GM21526 (cell line): ENCODE measurements around the gene IMMP2L.
"Not testable (repeated sequence)": the region's sequence is repeated elsewhere in the genome, so short reads cannot be mapped to it uniquely, and the experiment has no call there.

Experiments
- ATAC-seq: cut with Tn5 transposase; IDR thresholded peaks from one replicate; pipeline ENCODE4 v1.9.1; 2021; ENCODE audit warnings: moderate library complexity; ENCODE audit not compliant: unreplicated experiment, low FRiP score

The IMMP2L gene

GRCh38 chr7:111473449-111474198, 88.7 kb downstream of the IMMP2L start:
- ATAC-seq: no peak

DNA sequence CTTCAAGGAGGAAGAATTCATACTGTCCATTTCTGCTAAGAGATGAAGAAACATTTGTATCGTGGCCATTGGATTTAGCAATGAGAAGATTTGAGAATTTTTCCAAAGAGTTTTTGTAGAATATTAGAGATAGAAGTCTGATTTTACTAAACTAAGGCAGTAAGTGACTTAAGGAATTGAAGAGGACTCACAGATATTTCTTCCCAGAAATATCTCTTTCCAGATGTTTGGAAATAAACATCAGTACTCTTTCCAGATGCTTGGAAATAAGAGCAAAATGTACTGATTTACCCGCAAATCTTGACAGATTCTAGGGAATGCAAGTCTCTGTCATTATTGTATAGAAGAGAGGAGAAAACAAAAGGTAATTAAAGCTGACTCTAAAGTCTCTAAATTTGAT, 91.3 kb downstream of the IMMP2L start:
- ATAC-seq: no peak

- ATAC-seq: not testable (repeated sequence)
Measured at GRCh38 chr7:111469894-111470293, 92.4 kb downstream of the IMMP2L start.

DNA sequence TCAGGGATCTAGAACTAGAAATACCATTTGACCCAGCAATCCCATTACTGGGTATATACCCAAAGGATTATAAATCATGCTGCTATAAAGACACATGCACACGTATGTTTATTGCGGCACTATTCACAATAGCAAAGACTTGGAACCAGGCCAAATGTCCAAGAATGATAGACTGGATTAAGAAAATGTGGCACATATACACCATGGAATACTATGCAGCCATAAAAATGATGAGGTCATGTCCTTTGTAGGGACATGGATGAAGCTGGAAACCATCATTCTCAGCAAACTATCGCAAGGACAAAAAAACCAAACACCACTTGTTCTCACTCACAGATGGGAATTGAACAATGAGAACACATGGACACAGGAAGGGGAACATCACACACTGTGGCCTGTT, 96.5 kb downstream of the IMMP2L start:
- not testable (repeated sequence) for ATAC-seq

DNA sequence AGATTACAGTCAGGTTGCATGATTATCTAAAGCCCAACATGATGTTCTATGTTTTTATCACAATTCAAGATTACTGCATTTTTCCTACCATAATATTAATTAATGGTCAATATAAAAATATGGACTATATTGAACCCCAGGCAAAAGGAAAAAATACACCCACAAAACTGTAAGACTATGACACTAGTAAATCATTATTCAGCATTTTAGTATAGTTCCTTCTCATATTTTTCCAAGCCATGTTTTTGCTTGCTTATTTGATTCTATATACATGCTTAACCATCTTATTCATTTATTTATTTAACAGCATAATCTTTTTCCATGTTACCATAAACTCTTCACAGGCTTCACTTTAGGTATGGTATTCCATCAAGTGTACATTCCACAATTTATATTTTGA, 101.6 kb downstream of the IMMP2L start:
- ATAC-seq: no peak

- ATAC-seq: no peak
Measured at GRCh38 chr7:111459757-111460280, 102.5 kb downstream of the IMMP2L start.

DNA sequence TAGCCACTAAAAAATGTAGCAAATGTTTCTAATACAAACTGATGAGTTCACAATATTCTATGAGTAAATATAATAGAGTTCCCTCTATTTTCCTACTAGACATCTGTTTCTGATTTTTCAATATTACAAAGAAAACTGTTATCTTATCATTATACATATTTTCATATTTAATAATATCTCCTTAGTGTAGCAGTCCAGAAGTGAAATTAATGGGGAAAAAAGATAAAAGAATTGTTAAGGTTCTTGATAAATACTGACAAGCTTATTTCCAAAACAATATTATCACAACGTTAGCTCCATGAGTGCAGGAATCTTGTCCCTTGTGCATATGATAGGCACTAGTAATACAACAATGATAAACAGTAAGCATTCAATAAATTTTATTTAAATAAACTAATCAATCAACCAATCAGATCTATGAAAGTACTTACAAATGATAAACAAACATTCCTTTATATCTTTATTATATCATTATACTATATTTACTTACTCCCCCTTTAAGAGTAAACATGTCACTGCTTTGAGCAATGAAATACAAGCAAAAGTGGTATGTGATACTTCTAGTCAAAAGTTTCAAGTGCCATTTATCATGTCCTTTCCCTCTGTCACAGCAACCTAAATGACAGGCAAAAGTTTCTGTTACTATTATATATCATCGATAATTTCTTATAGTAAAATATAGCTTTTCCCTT, 103.1 kb downstream of the IMMP2L start:
- no peak for ATAC-seq

GRCh38 chr7:111450705-111451104, 111.6 kb downstream of the IMMP2L start:
- ATAC-seq: not testable (repeated sequence)

- ATAC-seq: not testable (repeated sequence)
Measured at GRCh38 chr7:111447502-111447901, 114.8 kb downstream of the IMMP2L start.

GRCh38 chr7:111439977-111440376, 122.3 kb downstream of the IMMP2L start:
- ATAC-seq: no peak

DNA sequence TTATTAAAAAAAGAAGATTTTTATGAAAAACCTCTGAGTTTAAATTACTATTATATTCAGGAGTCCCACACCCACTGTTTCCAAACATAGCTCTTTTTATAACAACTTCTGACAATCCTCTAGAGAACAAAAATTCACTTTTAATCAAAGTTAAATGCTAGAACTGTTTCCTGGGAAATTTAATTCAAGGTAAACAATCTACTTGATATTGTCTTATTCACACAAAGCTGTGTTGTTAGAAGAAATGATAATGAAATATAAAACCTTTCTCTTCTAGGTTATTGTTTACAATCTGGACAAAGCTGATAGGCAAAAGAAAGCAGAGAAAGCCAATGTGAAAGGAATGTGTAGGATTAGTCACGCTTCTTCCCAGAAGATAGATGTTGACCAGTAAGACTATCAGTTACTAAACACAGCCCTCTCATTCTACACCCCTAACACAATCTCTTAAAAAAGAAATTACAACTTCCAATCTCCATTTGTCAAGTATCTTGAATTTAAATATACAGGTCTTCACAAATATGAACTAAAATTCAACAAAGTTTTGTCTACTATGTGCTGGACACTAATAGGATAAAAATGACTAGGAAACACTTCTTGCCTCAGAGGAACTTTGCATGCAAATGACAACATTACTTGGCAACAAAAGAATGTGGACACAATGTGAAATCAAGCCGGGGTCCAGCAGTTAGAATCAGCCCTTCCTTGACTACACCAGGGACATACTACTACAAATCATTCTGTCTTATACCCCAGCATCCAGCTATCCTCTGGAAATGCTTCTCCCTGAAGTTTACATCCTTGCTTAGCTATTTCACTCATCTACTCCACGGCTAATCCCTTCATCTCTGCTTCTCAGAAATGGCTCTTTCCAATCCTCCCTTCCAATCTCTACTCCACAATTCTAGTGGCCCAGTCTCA, 123.7 kb downstream of the IMMP2L start:
- ATAC-seq: no peak

DNA sequence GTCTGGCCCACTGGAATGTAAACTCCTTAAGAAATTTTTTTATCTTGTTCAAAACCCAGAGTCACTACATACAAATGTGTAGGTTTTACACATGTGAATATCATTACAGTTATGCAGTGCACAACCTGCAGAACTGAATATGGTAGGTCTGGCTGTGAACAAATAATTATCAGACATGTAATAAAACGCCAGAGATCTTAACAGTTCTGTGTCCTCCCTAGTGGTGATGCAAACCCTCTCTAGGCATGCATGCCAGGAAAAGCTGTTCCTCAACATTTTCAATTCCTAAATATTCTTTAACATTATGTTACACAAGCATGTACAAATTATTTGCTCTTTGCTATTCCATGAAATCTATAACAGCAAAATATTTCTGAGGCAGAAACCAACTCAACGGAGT, 124.6 kb downstream of the IMMP2L start:
- no peak for ATAC-seq

DNA sequence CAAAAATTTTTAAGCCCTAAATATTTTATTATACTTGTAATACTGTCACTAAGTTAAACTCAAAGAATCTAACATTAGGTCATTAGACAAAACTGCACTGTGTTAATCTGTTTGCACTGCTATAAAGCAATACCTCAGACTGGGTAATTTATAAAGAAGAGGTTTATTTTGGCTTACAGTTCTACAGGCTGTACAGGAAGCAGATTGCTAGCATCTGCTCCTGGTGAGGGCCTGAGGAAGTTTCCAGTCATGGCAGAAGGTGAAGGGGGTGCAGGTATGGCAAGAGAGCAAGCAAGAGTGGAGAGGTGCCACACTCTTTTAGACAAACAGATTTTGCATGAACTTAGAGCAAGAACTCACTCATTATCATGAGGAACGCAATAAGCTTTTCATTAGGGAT, 125.7 kb downstream of the IMMP2L start:
- ATAC-seq: no peak

- ATAC-seq: no peak
Measured at GRCh38 chr7:111433426-111433825, 128.9 kb downstream of the IMMP2L start.

- ATAC-seq: no peak
Measured at GRCh38 chr7:111429781-111430180, 132.5 kb downstream of the IMMP2L start.

- ATAC-seq: no peak
Measured at GRCh38 chr7:111424768-111425167, 137.5 kb downstream of the IMMP2L start.

DNA sequence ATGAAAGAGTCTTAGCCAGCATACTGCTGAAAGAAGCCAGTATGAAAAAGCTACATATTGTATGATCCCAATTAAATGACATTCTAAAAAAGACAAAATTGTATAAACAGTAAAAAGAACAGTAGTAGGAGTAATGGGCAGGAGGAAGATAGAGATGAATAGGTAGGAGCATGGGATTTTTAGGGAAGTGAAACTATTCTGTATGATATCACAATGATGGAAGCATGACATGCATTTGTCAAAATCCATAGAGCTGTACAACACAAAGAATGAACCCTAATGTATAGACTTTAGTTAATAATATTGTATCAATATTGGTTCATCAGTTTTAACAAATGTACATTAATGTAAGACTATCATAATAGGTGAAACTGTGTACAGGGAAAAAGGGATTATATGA, 147.9 kb downstream of the IMMP2L start:
- no peak for ATAC-seq

GRCh38 chr7:111413739-111414138, 148.6 kb downstream of the IMMP2L start:
- no peak for ATAC-seq

DNA sequence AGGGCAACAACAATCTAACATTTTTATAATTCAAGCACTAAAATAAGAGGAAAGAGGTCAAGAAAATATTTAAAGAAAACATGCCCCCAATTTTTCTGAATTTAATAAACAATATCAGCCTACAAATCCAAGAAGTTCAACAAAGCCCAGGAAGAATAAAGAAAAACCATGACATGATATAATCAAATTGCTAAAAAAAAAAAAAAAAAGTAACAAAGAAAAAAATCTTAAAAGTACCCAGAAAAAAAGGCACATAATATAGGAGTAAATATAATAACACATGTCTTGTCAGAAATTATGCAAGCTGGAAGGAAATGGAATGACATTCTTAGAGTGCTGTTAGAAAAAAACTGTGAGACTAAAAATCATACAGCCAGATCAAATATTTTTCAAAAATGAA, 151.4 kb downstream of the IMMP2L start:
- no peak for ATAC-seq

DNA sequence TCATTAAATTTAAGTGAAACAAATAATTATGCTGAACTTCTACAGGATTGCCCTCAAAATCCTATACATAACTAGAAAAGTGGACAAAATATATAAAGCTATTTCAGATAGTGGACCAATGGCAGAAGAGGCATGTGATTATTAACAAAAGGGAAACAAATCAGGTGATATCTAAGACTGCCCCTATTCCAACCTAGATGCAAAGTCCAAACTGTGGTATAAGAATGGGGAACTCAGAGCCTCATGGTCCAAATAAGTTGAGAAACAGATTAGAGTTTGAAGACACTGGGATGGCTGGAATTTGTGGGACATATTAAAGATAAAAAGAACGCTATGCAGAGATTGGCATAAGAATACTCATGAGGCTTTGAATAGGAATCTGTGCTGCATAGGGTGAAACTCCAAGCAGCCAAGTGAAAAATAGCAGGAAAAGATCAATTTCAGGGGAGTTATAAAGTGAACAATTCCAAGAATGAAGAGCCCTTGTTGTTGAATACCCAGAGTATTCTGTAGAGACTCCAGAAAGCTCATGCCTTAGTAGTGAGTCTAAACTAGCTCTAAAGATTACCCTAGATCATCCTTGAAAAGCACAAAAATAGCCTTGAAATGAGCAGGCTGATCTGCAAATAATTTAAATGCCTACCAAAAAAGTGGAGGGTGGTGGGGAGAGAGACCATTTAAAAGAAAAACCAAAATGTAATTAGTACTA, 152.4 kb downstream of the IMMP2L start:
- no peak for ATAC-seq
